Activated CD4-positive, alpha-beta T cell treated with anti-CD3 and anti-CD28 coated beads, Interleukin-2, amount 50 U/mL, for 16 hours (primary cell): ENCODE measurements around the gene GGCT.

ENCODE experiments used
- DNase-seq: peaks from one replicate; pipeline ENCODE4 v3.0.0-alpha.2; 2020

GGCT gene

GRCh38 chr7:30459591-30460245 lies 44.9 kb downstream of the GGCT start:
- no peak for DNase-seq

DNA sequence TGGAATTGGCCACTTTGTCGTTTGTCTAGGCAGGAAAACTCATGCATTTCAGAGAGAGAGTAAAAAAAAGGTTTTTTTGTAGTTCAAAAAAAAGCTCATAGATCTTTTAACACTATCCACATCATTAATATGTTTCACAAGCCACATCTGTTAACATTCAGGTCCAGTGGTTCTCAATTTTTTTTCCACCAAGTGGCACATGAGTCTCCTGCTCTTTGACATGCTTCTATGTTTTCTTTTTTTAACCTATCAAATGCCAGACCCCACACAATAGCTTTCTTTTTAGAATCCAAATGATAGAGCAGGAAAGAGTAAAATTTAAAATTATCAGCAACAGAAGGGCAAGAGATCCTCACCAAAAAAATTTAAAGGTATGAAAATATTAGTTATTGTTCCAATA lies 46.3 kb downstream of the GGCT start:
- DNase-seq, result no peak

DNA sequence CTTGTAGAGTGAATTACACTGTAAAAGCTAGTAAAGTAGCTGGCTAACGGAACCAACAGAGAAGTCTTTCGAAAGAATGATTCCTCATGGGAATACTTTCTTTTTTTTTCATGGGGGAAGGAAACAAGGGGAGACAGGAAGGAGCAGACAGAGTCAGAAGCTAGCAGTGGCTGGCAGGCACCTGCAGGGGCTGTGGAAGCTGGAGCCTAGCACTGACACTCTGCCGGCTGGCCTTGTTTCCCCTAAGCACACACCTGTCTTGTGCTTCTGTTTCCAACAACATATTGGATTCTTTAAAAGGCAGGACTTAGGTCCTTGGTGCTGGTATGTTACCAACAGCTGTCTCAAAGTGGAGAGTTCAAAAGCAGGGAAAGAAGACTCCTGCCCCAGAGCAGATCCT lies 50.7 kb downstream of the GGCT start:
- DNase-seq, result no peak

GRCh38 chr7:30453016-30453415 lies 51.6 kb downstream of the GGCT start:
- DNase-seq, result no peak

GRCh38 chr7:30452280-30452930 lies 52.2 kb downstream of the GGCT start:
- DNase-seq, result no peak

DNA sequence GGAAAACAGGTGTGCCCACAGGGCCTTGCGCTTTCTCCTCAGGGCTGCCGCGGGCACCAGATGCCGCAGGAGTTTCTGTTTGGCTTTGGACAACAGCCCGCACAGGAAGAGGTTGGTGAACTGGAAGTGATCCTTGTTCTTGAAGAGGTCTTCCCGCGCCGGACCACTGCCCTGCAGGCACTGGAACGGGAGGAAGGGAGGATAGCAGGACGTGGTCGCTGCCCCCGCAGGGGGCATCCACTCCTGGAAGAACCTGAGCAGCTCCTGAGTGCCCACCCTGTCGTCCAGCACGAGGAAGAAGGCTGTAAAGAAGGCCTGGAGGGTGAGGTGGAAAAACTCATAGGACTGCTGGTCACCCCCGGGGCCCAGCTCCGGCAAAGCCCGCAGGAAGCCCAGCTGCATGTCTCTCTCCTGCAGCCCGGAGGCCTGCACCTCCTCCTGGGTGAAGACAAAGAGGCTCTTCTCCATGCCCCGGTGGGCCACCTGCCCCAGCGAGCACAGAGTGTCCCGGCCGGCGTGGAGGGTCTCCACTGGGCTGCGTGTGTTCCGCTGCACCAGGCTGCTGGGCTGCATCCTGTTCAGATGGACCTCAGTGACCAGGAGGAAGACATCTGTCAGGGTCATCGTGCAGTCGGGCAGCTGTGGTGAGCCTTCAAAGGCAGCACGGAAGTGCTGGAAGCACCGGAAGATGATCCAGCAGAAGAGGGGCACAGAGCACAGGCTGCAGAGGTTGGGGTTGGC lies 52.9 kb downstream of the GGCT start:
- DNase-seq, result no peak

DNA sequence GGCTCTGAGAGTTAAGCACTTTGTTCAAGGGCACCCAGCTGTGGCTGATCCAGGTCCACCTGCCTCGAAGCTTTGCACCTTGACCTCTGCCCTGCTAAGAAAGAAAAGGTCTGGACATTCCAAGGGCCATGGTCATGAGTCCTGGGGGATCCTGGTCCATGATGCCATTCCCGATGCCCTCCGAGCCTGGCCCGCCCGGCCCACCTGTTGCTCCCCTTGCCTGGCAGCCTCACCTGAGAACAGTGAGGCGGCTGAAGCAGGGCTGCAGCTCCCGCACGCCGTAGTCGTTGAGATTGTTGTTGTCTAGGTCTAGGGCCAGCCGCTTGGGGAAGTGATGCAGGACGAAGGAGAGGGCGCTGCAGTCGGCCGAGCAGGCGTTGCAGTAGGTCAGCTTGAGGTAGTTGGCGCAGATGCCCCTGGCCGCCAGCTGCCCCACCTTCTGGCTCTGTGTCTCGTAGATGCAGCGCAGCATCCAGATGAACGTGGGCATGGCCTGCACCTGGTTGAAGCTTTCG lies 53.6 kb downstream of the GGCT start:
- DNase-seq, result no peak

DNA sequence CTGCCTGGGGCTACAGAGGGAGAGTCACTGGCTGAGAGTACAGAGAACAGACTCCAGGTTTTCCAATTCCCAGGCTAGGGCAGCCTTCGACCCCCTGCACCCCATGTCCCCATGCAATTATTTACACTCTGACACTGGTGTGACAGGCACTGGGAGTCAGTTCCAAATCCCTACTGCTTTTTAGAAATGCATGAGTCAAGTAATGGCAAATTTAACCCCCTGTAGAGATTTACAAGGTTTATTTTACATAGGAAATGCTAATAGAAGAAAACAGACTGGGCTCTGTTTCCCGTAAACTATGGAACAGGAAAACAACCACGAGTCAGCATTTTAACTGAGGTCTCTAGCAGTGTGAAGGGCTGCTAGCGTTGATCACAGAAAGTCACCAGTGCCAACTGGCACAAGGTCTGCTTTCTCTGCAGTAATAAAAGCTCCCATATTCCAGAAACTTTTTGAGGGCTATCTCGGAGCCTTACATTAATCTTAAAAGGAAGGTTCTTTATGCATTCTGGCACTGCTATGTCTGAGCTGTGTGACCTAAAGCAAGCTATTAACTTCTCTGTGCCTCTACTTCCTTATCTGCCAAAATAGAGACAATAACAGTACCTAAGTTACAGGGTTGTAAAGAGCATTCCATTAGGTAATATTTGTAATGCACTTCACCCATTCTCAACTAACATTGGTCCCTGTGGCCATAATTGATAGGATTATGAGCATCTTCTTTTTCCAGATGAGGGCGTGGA lies 54.2 kb downstream of the GGCT start:
- DNase-seq, result no peak

DNA sequence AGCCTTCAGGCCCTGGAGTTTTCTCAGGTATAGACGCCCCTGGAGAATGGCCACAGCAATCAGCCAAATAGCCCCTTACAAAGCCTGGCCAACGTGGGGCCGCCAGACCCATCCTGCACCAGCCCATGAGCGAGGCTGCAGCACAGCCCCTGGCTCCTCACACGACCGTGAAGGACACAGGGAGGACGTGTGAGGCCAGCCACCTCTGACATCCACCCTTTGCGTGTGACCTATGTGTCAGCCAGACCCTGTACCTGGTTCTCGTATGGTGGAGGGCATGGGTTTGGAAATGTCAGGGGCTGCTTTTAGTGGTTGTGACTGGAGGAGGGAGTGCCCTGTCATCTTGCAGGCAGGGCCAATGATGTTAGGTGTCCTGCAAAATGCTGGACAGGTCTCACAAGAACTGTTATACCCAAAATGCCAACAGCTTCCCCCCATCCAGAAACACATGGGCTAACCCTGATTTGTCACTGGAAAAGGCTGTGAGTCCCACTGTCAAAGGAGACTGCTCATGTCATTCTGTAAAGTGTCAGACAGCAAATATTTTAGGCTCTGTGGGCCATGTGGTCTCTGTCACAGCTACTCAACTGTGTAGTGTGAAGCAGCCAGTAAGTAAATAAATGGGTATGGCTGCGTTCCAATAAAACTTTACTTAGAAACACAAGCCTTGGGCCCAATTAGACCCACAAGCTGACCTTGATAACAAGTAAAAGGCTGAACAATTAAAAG lies 56.0 kb downstream of the GGCT start:
- no peak for DNase-seq

GRCh38 chr7:30447466-30447865 lies 57.2 kb downstream of the GGCT start:
- DNase-seq, result no peak
